SK-N-SH (cell line): ENCODE data around the gene SV2A.

ENCODE experiments used
- CHD2 ChIP-seq: fragments of 150-350 bp; IDR thresholded peaks from 2 replicates; pipeline ENCODE4 v1.6.1; 2018; ENCODE audit warnings: low read length; ENCODE audit not compliant: partially characterized antibody
- NFIC ChIP-seq: IDR thresholded peaks from 2 replicates; pipeline ENCODE4 v1.4.0; 2012; ENCODE audit warnings: borderline replicate concordance
- RCOR1 ChIP-seq: fragments of 150-350 bp; IDR thresholded peaks from 2 replicates; pipeline ENCODE4 v1.6.1; 2017; ENCODE audit warnings: antibody characterized with exemption, low read length
- RFX5 ChIP-seq: IDR thresholded peaks from 2 replicates; pipeline ENCODE4 v1.6.1; 2012; ENCODE audit warnings: mild to moderate bottlenecking, improper control_type of control experiment, low read length
- TF ChIP-seq, protein P1 (sequence below): fragments of 200-600 bp; sonication (generic); IDR thresholded peaks from 2 replicates; pipeline ENCODE4 v1.6.1; 2017; ENCODE audit warnings: antibody characterized with exemption, mild to moderate bottlenecking, moderate library complexity

DNA sequence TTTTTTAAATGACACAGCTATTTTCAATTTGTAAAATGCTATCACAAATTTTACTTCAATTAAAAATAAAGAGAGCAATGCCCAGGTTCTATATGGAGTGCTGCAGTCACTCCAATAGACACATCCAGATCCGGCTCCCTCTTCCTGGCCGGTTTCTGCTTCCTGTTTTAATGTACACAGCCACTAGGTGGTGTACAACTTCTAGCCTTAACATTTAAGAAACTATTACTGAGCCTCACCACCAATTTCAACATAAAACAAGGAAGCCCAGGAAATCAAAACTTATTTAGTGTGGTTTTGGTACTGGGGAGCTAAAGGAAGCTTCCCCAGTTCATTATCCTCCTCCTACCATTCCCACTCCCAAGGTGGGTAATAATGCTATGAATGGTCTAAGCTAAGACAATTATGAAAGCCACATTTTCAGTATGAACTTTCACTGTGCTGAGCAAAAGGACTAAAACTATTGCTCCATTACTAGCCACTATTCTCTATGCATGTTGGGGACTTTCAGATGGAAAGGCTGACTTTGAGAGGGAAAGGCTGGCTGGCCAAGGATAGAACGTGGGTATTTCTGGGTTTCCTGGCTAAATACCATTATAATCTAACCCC, 44.5 kb upstream of the SV2A start:
- TF ChIP-seq, protein P1, sequence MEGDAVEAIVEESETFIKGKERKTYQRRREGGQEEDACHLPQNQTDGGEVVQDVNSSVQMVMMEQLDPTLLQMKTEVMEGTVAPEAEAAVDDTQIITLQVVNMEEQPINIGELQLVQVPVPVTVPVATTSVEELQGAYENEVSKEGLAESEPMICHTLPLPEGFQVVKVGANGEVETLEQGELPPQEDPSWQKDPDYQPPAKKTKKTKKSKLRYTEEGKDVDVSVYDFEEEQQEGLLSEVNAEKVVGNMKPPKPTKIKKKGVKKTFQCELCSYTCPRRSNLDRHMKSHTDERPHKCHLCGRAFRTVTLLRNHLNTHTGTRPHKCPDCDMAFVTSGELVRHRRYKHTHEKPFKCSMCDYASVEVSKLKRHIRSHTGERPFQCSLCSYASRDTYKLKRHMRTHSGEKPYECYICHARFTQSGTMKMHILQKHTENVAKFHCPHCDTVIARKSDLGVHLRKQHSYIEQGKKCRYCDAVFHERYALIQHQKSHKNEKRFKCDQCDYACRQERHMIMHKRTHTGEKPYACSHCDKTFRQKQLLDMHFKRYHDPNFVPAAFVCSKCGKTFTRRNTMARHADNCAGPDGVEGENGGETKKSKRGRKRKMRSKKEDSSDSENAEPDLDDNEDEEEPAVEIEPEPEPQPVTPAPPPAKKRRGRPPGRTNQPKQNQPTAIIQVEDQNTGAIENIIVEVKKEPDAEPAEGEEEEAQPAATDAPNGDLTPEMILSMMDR, result peak; percentile 81
- TF ChIP-seq NFIC (no peak), CHD2 (no peak), RCOR1 (no peak), RFX5 (no peak)
